AG09309 (cell line): ENCODE results near the gene EHD1.

Experiments
- DNase-seq: peaks from one replicate; pipeline ENCODE4 v3.0.0-alpha.2; 2010; ENCODE audit warnings: low read depth
- H3K4me3 ChIP-seq: 2 replicates; pipeline ENCODE4 v1.5.1; 2011; ENCODE audit warnings: mild to moderate bottlenecking, low read depth, low read length, moderate library complexity; ENCODE audit not compliant: control insufficient read depth
- TF ChIP-seq, protein P1 (sequence below): IDR thresholded peaks from 2 replicates; pipeline ENCODE4 v1.5.1; 2011; ENCODE audit warnings: mild to moderate bottlenecking, low read depth, low read length, inconsistent platforms; ENCODE audit not compliant: insufficient read depth, control insufficient read depth; ENCODE audit errors: missing control alignments

The EHD1 gene

DNA sequence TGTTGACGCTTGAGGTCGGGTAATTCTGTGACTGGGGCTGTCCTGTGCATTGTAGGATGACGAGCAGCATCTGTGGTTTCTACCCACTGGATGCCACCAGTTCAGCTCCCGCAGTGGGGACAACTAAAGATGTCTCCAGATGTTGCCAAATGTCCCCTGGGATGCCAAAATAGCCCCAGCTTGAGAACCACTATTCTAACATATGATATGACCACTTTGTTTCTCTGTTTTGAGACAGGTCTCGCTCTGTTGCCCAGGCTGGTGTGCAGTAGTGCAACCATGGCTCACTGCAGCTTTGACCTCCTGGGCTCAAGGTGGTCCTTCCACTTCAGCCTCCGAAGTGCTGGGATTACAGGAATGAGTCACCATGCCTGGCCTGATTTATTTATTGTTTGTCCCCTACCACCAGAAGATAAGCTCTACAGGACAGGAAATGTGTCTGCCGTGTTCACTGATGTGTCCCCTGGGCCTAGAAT is 63.7 kb downstream of the EHD1 start:
- DNase-seq: no peak
- H3K4me3 ChIP-seq: no peak overlapping the region
- TF ChIP-seq, protein P1, sequence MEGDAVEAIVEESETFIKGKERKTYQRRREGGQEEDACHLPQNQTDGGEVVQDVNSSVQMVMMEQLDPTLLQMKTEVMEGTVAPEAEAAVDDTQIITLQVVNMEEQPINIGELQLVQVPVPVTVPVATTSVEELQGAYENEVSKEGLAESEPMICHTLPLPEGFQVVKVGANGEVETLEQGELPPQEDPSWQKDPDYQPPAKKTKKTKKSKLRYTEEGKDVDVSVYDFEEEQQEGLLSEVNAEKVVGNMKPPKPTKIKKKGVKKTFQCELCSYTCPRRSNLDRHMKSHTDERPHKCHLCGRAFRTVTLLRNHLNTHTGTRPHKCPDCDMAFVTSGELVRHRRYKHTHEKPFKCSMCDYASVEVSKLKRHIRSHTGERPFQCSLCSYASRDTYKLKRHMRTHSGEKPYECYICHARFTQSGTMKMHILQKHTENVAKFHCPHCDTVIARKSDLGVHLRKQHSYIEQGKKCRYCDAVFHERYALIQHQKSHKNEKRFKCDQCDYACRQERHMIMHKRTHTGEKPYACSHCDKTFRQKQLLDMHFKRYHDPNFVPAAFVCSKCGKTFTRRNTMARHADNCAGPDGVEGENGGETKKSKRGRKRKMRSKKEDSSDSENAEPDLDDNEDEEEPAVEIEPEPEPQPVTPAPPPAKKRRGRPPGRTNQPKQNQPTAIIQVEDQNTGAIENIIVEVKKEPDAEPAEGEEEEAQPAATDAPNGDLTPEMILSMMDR: no peak

DNA sequence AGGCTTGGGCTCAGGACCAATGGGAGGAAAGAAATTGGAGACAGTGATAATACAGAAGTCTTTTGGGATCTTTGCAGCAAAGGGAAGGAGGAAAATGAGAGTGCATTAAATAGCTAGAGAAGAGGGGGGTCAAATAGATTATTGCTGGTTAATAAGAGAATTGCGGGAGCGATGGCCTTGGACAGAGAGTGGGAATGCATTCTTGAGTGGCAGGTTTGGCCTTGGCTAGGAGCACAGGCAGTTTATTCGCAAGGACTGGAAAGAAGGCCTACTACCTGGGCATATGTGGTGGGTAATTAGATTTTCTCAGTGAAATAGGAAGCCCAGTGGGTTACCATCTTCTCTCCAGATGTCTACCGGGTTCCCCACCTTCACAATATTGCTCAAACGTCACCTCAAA is 64.6 kb downstream of the EHD1 start:
- TF ChIP-seq, protein P1: no peak
- no peak for DNase-seq
- no peak overlapping the region for H3K4me3 ChIP-seq

DNA sequence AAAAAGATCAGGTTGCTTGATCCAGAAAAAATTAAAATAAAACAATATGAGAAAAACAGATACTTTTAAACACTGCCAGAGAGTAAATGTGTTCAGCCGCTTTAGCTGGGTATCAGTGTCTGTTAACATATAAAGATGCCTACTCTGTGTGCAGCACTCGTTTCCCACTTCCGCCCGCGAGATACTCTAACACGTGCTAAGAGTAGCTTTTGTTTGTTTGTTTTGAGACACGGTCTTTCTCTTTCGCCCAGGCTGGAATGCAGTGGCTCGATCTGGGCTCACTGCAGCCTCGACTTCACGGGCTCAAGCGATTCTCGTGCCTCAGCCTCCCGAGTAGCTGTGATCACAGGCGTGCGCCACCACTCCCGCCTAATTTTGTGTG is 67.5 kb downstream of the EHD1 start:
- peak overlapping the region; percentile 18 for H3K4me3 ChIP-seq
- TF ChIP-seq, protein P1: no peak

DNA sequence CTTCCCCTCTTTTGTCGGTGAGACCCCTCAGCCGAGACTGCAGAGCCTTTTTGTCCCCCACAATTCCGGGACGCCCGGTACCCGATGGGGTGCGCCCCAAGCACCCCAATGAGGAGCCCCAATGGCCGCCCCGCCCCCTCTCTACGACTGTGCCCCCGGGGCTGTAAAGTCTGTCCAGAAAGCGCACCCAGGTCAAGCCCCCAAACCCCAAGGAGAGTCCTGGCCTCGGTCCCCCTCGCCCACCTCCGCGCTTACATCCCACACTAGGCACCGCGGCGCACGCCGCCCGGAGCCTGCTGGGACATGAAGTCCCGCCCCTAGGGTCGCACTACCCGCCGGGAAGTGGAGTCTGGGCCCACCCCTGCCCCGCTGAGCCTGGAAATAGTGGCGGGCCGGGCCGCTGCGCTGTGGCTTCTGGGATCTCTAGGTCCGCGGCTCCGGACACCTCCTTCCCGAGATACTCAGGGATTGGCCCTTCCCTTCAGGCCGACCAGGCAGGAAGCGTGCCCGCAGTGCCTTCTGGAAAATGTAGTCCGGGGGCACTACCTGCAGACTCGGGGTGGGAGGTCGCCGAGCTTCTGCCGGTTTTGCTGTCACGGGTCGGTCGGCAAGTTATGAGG is 68.0 kb downstream of the EHD1 start, which contains the start of gene MEN1:
TSS of gene MEN1 (minus strand) at position 281 of the 620 bp plus-strand sequence. CDS start 442 bp downstream, outside the sequence.
- H3K4me3 ChIP-seq: peak within 1 kb of the TSS; percentile 60
- TF ChIP-seq, protein P1: no peak
- peak; percentile 67 for DNase-seq

More for the DNA sequence above, 67.5 kb downstream of the EHD1 start:
- no peak for DNase-seq

DNA sequence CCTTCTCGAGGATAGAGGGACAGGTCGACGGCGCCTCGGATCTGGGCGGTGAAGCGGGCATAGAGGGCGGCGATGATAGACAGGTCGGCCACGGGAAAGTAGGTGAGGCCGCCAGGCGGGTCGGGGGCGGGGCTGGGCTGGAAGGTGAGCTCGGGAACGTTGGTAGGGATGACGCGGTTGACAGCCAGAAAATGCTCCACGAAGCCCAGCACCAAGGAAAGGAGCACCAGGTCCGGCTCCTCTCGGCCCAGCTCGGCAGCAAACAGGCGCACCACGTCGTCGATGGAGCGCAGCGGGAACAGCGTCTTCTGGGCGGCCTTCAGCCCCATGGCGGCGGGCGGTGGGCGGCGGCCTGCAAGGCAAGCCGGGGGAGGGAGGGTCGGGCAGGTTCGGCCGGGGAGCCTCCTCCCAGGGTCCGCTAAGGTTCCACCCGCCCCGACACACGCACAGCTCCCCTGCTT is 68.6 kb downstream of the EHD1 start:
- peak overlapping the region; percentile 60 for H3K4me3 ChIP-seq
- no peak for DNase-seq
- TF ChIP-seq, protein P1: no peak

DNA sequence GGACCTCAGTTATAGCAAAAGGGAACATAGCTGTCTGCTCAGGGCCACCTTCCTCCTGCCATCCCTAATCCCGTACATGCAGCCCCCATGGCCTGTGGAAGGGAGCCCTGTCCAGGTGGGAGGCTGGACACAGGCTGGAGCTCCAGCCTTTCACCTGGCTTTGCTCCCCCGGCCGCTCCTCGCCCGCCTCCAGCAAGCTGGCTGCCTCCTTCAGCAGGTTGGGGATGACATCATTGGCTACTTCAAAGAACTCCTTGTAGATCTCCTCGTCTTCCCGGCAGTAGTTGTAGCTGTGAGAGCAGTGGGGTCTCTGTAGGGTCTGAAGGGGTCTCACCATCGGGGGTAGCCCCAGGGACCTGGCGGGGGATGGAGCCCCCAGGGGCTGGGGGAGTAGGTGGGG is 72.9 kb downstream of the EHD1 start:
- DNase-seq: no peak
- no peak overlapping the region for H3K4me3 ChIP-seq
- TF ChIP-seq, protein P1: no peak
